WTC11 (cell line): ENCODE data around the gene FAM168B. TPM values are rescaled to one million over a fixed set of nuclear protein-coding genes. Genes with fewer than 3 reads are reported as not detected.

Source experiments
- ATAC-seq: fragments of 200-7000 bp; cut with Tn5 transposase; 2 replicates; pipeline ENCODE4 v1.10.0; 2021; ENCODE audit warnings: mild to moderate bottlenecking, moderate library complexity
- CTCF ChIA-PET: fragments of 300-600 bp; sonication (Branson Sonifier 250); formaldehyde crosslinking; loops from one replicate; lab custom pipeline; 2021; ENCODE audit warnings: antibody characterized with exemption; lab: Charles Lee
- POLR2A ChIA-PET: fragments of 350-600 bp; sonication (Branson Sonifier 250); formaldehyde crosslinking; loops from one replicate; lab custom pipeline; 2021; ENCODE audit warnings: antibody characterized with exemption; lab: Charles Lee
- DNase-seq: peaks from one replicate; pipeline ENCODE4 v3.0.0; 2021; ENCODE audit warnings: low spot score
- H3K27ac Mint-ChIP-seq: 2 replicates; pipeline ENCODE4 v1.8.0; 2021; ENCODE audit warnings: mixed read lengths
- H3K27me3 Mint-ChIP-seq: 2 replicates; pipeline ENCODE4 v1.8.0; 2021; ENCODE audit warnings: low read depth, mild to moderate bottlenecking, moderate library complexity, mixed read lengths
- H3K36me3 Mint-ChIP-seq: 2 replicates; pipeline ENCODE4 v1.8.0; 2021; ENCODE audit warnings: mixed read lengths
- H3K4me1 Mint-ChIP-seq: 2 replicates; pipeline ENCODE4 v1.8.0; 2022; ENCODE audit warnings: mixed read lengths
- H3K4me3 Mint-ChIP-seq: 2 replicates; pipeline ENCODE4 v1.8.0; 2021; ENCODE audit warnings: mild to moderate bottlenecking, moderate library complexity, mixed read lengths
- H3K9me3 Mint-ChIP-seq: 2 replicates; pipeline ENCODE4 v1.8.0; 2021; ENCODE audit warnings: mixed read lengths
- AR ChIP-seq: fragments of 250-450 bp; sonication (Bioruptor Pico); IDR thresholded peaks from 2 replicates; pipeline ENCODE4 v1.9.0; 2021; ENCODE audit warnings: mild to moderate bottlenecking
- CREM ChIP-seq: sonication (generic); formaldehyde crosslinking; IDR thresholded peaks from 2 replicates; pipeline ENCODE4 v1.8.1; 2022; ENCODE audit warnings: mild to moderate bottlenecking, missing genetic modification reagents, moderate library complexity
- E2F5 ChIP-seq: sonication (generic); formaldehyde crosslinking; IDR thresholded peaks from 2 replicates; pipeline ENCODE4 v1.8.1; 2022; ENCODE audit warnings: mild to moderate bottlenecking, moderate library complexity, missing genetic modification reagents
- EMX1 ChIP-seq: fragments of 250-450 bp; sonication (Bioruptor Pico); IDR thresholded peaks from 2 replicates; pipeline ENCODE4 v1.8.0; 2021; ENCODE audit warnings: mild to moderate bottlenecking
- ETV6 ChIP-seq: sonication (generic); formaldehyde crosslinking; IDR thresholded peaks from 2 replicates; pipeline ENCODE4 v1.8.1; 2022; ENCODE audit warnings: mild to moderate bottlenecking, missing genetic modification reagents
- FOXK1 ChIP-seq: sonication (generic); formaldehyde crosslinking; IDR thresholded peaks from 2 replicates; pipeline ENCODE4 v1.8.0; 2022; ENCODE audit warnings: mild to moderate bottlenecking, moderate library complexity, missing genetic modification reagents
- HMGA2 ChIP-seq: fragments of 250-450 bp; sonication (Bioruptor Pico); IDR thresholded peaks from 2 replicates; pipeline ENCODE4 v1.4.0; 2021; ENCODE audit warnings: mild to moderate bottlenecking, moderate library complexity
- IRF1 ChIP-seq: sonication (generic); formaldehyde crosslinking; IDR thresholded peaks from 2 replicates; pipeline ENCODE4 v1.8.0; 2023; ENCODE audit warnings: missing genetic modification reagents
- IRF2 ChIP-seq: sonication (generic); formaldehyde crosslinking; IDR thresholded peaks from 2 replicates; pipeline ENCODE4 v1.8.0; 2022; ENCODE audit warnings: low read depth, missing genetic modification reagents, borderline replicate concordance
- KAT7 ChIP-seq: sonication (generic); formaldehyde crosslinking; IDR thresholded peaks from 2 replicates; pipeline ENCODE4 v1.8.1; 2023; ENCODE audit warnings: missing genetic modification reagents, mild to moderate bottlenecking, borderline replicate concordance
- MAX ChIP-seq: sonication (generic); formaldehyde crosslinking; IDR thresholded peaks from 2 replicates; pipeline ENCODE4 v1.8.0; 2022; ENCODE audit warnings: mild to moderate bottlenecking, missing genetic modification reagents
- MLX ChIP-seq: sonication (generic); formaldehyde crosslinking; IDR thresholded peaks from 2 replicates; pipeline ENCODE4 v1.8.1; 2023; ENCODE audit warnings: mild to moderate bottlenecking, missing genetic modification reagents, moderate library complexity
- NR3C1 ChIP-seq: sonication (generic); formaldehyde crosslinking; conservative IDR thresholded peaks from 2 replicates; pipeline ENCODE4 v1.8.1; 2023; ENCODE audit warnings: low read depth, mild to moderate bottlenecking, missing genetic modification reagents
- PREB ChIP-seq: sonication (generic); formaldehyde crosslinking; IDR thresholded peaks from 2 replicates; pipeline ENCODE4 v1.8.1; 2022; ENCODE audit warnings: mild to moderate bottlenecking, missing genetic modification reagents, moderate library complexity, borderline replicate concordance
- RORB ChIP-seq: fragments of 250-450 bp; sonication (Bioruptor Pico); IDR thresholded peaks from 2 replicates; pipeline ENCODE4 v1.9.0; 2021; ENCODE audit warnings: mild to moderate bottlenecking
- SP1 ChIP-seq: sonication (generic); formaldehyde crosslinking; conservative IDR thresholded peaks from 2 replicates; pipeline ENCODE4 v1.8.1; 2022; ENCODE audit warnings: missing genetic modification reagents
- ZNF263 ChIP-seq: sonication (generic); formaldehyde crosslinking; IDR thresholded peaks from 2 replicates; pipeline ENCODE4 v1.8.1; 2022; ENCODE audit warnings: low read depth, mild to moderate bottlenecking, moderate library complexity, missing genetic modification reagents
- ZNF317 ChIP-seq: sonication (generic); formaldehyde crosslinking; IDR thresholded peaks from 2 replicates; pipeline ENCODE4 v1.8.1; 2023; ENCODE audit warnings: low read depth, mild to moderate bottlenecking, moderate library complexity, missing genetic modification reagents, borderline replicate concordance
- ZNF512 ChIP-seq: sonication (generic); formaldehyde crosslinking; IDR thresholded peaks from 2 replicates; pipeline ENCODE4 v1.8.1; 2022; ENCODE audit warnings: missing genetic modification reagents, borderline replicate concordance
- total RNA-seq: library from RNA; stranded (reverse); gene quantifications from 3 replicates; pipeline ENCODE4 v1.2.3, GENCODE V29; 2021

The FAM168B gene
- total RNA-seq, 1 experiment from 2014 or later, result 63.9 TPM

- TF ChIP-seq NR3C1 (CRISPR knock-in tag) (no peak), ZNF317 (CRISPR knock-in tag) (no peak), E2F5 (CRISPR knock-in tag) (no peak), IRF1 (CRISPR knock-in tag) (no peak), FOXK1 (CRISPR knock-in tag) (no peak), ETV6 (CRISPR knock-in tag) (no peak)
- ChIA-PET CTCF (no interaction called here), POLR2A (no interaction called here)
- Mint-ChIP-seq H3K27ac (no peak overlapping the region), H3K9me3 (peaks cover 3% of the 10 kb centered on the region; the same call in 1 of the 2 replicates), H3K4me3 (no peak overlapping the region), H3K4me1 (peaks cover 6% of the 10 kb centered on the region), H3K36me3 (peaks cover 72% of the 10 kb centered on the region), H3K27me3 (peaks cover 6% of the 10 kb centered on the region)
- DNase-seq (no peak), ATAC-seq (no peak)
Measured at GRCh38 chr2:131127076-131127475, 33.8 kb upstream of the FAM168B start.

- DNase-seq (no peak), ATAC-seq (no peak)
- peaks cover 6% of the 10 kb centered on the region for H3K4me1 Mint-ChIP-seq
- CTCF ChIA-PET, result no interaction called here
- TF ChIP-seq ETV6 (CRISPR knock-in tag) (no peak), KAT7 (CRISPR knock-in tag) (no peak), MAX (CRISPR knock-in tag) (no peak), HMGA2 (no peak), PREB (CRISPR knock-in tag) (no peak), SP1 (CRISPR knock-in tag) (no peak), ZNF263 (CRISPR knock-in tag) (no peak), AR (no peak), MLX (CRISPR knock-in tag) (no peak), EMX1 (CRISPR knock-in tag) (no peak), ZNF317 (CRISPR knock-in tag) (no peak), ZNF512 (CRISPR knock-in tag) (no peak), CREM (CRISPR knock-in tag) (no peak), RORB (no peak), FOXK1 (CRISPR knock-in tag) (no peak), IRF2 (CRISPR knock-in tag) (no peak)
- H3K27ac Mint-ChIP-seq, result no peak overlapping the region
- H3K4me3 Mint-ChIP-seq, result no peak overlapping the region
- peaks cover 6% of the 10 kb centered on the region for H3K27me3 Mint-ChIP-seq
- peaks cover 72% of the 10 kb centered on the region for H3K36me3 Mint-ChIP-seq
- peaks cover 3% of the 10 kb centered on the region; the same call in 1 of the 2 replicates for H3K9me3 Mint-ChIP-seq
- POLR2A ChIA-PET, result no interaction called here
Measured at GRCh38 chr2:131126436-131126835, 33.2 kb upstream of the FAM168B start.
